PFSK-1 (cell line): ENCODE measurements around the gene SARDH.

Experiments used
- FOXP2 ChIP-seq: optimal IDR thresholded peaks from 2 replicates; pipeline ENCODE3; 2011; ENCODE audit warnings: borderline replicate concordance, control low read depth, inconsistent platforms; ENCODE audit not compliant: insufficient read depth; ENCODE audit errors: extremely low read length, extremely low read depth
- POLR2AphosphoS5 ChIP-seq: IDR thresholded peaks from 2 replicates; pipeline ENCODE4 v1.6.1; 2012; ENCODE audit warnings: low read depth, mild to moderate bottlenecking, control low read depth, low read length, moderate library complexity
- SIN3A ChIP-seq: IDR thresholded peaks from 2 replicates; pipeline ENCODE4 v1.6.1; 2012; ENCODE audit warnings: mild to moderate bottlenecking, low read length, moderate library complexity, borderline replicate concordance; ENCODE audit not compliant: insufficient read depth
- TAF1 ChIP-seq: IDR thresholded peaks from 2 replicates; pipeline ENCODE4 v1.6.1; 2012; ENCODE audit warnings: low read length, control low read depth, borderline replicate concordance; ENCODE audit not compliant: insufficient read depth
- TF ChIP-seq, protein P1 (sequence below), 2 experiments: IDR thresholded peaks; 2 replicates each; pipeline versions ENCODE4 v1.6.1 to v1.8.0; 2011 to 2012; ENCODE audit warnings: low read depth in 2 of 2, low read length in 2 of 2, control low read depth in 1 of 2, inconsistent platforms in 1 of 2, mild to moderate bottlenecking in 1 of 2, moderate library complexity in 1 of 2; ENCODE audit not compliant: insufficient read depth in 1 of 2

SARDH gene

DNA sequence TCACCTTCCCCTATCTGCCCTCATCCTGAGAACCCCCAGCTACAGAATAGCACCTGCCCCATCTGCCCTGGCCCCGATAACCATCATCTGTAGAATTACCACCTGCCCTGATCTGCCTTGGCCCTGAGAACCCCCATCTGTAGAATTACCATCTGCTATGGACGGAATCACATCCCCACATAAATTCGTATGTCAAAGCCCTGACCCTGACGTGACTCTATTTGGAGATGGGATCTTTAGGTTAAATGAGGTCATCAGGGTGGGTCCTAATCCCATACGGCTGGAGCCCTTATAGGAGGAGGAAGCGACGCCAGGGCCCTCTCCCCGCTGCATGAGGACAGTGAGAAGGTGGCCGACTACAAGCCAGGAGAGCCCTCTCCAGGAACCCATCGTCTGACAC lies 32.6 kb downstream of the SARDH start:
- TF ChIP-seq SIN3A (no peak), POLR2AphosphoS5 (no peak), FOXP2 (no peak), TAF1 (no peak)
- TF ChIP-seq, protein P1, sequence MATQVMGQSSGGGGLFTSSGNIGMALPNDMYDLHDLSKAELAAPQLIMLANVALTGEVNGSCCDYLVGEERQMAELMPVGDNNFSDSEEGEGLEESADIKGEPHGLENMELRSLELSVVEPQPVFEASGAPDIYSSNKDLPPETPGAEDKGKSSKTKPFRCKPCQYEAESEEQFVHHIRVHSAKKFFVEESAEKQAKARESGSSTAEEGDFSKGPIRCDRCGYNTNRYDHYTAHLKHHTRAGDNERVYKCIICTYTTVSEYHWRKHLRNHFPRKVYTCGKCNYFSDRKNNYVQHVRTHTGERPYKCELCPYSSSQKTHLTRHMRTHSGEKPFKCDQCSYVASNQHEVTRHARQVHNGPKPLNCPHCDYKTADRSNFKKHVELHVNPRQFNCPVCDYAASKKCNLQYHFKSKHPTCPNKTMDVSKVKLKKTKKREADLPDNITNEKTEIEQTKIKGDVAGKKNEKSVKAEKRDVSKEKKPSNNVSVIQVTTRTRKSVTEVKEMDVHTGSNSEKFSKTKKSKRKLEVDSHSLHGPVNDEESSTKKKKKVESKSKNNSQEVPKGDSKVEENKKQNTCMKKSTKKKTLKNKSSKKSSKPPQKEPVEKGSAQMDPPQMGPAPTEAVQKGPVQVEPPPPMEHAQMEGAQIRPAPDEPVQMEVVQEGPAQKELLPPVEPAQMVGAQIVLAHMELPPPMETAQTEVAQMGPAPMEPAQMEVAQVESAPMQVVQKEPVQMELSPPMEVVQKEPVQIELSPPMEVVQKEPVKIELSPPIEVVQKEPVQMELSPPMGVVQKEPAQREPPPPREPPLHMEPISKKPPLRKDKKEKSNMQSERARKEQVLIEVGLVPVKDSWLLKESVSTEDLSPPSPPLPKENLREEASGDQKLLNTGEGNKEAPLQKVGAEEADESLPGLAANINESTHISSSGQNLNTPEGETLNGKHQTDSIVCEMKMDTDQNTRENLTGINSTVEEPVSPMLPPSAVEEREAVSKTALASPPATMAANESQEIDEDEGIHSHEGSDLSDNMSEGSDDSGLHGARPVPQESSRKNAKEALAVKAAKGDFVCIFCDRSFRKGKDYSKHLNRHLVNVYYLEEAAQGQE (IDR thresholded peaks at IDR 0.05; ENCODE audit: insufficient read depth in 1 of 2, low read depth in 2 of 2, low read length in 2 of 2) = no peak

DNA sequence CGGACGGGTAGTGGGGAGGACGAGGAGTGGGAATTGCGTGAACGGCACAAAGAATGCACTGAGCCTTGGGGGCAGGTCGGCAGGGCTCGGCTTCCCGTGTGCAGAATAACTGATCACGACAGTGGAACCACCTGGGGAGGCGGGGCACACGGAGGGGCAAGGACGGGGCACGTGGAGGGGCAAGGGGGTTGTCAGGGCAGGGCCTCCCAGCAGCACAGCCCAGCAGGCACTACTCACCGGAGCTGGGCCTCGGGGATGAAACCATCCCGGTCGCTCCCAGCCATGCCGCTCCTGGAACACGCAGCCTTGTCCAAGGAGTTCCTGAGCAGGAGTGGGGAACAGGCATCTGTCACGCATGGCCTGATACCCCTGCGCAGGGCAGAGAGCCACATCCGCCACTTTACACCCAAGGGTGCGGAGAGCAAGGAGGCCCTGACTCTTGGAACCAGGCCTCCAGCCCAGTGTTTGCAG lies 33.4 kb downstream of the SARDH start:
- TF ChIP-seq, protein P1 (IDR thresholded peaks at IDR 0.05; ENCODE audit: insufficient read depth in 1 of 2, low read depth in 2 of 2, low read length in 2 of 2) = no peak
- no peak for TF ChIP-seq POLR2AphosphoS5
- no peak for TF ChIP-seq FOXP2
- no peak for TF ChIP-seq TAF1
- TF ChIP-seq SIN3A = no peak

DNA sequence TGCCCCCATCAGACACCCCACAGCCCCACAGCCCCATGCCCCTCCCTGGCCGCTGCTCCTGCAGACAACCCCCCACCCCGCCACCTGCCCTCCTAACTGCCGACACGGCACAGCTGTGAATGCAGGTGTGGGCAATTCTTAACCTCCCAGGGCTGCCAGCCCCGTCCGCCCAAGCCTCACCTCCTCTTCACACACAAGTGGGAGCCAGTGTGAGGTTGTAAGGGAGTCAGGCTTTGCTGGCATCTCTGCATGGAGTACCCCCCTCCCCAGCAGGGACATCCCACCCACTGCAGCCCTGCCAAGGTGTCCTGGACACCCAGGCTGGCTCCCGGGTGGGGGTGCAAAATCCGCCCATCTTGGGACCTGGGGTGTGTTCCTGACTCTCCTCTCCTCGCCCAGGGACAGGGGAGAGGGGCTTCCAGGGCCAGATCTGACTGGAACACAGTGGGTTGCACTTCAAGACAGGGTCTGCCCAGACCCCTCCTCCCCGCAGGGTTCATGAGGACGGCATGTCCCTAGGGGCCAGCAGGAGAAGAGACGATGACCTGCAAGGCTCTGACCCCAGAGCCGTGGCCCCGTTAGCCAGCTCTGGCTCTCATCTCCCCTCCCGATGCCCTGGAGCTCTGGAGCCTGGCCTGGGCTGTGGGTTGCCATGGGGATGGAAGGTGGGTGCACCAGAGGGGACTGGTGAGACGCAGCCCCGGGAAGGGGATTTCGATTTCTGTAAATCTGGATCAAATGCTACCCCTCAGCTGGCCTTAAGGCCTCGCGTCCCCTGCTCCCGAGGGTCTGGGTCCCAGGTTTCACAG lies 34.4 kb downstream of the SARDH start:
- TF ChIP-seq FOXP2 (no peak), TAF1 (no peak), POLR2AphosphoS5 (no peak), SIN3A (no peak)
- TF ChIP-seq, protein P1 (IDR thresholded peaks at IDR 0.05; ENCODE audit: insufficient read depth in 1 of 2, low read depth in 2 of 2, low read length in 2 of 2) = no peak

DNA sequence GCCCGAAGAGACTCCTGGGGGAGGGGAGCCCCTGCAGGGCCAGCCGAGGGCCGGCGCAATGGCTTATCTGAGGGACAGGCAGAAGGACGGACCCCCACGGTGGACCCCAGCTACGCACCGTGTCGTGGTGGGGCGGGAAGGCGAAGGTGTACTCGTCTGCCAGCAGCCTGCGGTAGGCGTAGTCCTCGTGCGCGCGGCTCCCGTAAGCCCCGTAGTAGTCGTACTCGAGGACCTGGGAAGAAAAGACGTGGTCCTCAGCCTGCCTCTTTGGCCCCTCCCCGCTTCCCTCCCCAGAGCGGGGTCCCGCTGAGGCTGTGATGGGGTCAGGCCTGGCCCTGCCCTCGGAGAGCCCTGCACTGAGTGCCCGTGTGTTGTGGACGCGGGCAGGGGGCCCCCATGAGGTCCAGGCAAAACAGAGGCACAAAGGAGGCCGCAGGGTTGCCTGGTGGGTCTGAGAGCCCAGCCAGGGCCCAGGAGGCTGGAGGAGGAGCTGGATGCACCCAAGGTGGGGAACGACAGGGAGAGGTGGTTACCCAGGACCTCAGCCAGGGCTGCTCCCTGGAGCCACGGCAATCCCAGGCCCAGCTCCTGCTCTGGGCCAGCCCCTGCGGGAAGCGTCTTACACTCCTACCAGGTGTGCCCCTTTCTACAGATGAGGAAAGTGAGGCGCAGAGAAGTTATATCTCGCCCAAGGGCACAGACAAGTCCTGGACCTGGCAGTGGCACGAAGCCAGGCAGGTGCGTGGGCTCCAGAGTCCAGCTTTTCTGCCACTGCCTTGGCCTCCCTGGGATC lies 35.2 kb downstream of the SARDH start:
- TF ChIP-seq TAF1 (no peak), FOXP2 (no peak), SIN3A (no peak), POLR2AphosphoS5 (no peak)
- TF ChIP-seq, protein P1 (IDR thresholded peaks at IDR 0.05; ENCODE audit: insufficient read depth in 1 of 2, low read depth in 2 of 2, low read length in 2 of 2) = no peak
